DMS53 (cell line): Measurements from ENCODE around the gene UNKL.

Experiments
- DNase-seq: peaks from one replicate; lab custom pipeline; 2025; lab: John Stamatoyannopoulos, UW

The UNKL gene

GRCh38 chr16:1325673-1326371 is 88.7 kb downstream of the UNKL start:
- peak; percentile 25 for DNase-seq

- no peak for DNase-seq
Measured at GRCh38 chr16:1325261-1325660, 89.2 kb downstream of the UNKL start.

GRCh38 chr16:1324286-1324826 is 90.1 kb downstream of the UNKL start:
- DNase-seq = no peak

GRCh38 chr16:1323296-1324239 is 90.9 kb downstream of the UNKL start:
- peak; percentile 26 for DNase-seq

GRCh38 chr16:1322407-1322806 is 92.1 kb downstream of the UNKL start:
- no peak for DNase-seq

GRCh38 chr16:1320658-1321240 is 93.8 kb downstream of the UNKL start:
- DNase-seq = no peak

GRCh38 chr16:1320097-1320496 is 94.4 kb downstream of the UNKL start:
- no peak for DNase-seq

GRCh38 chr16:1319041-1319440 is 95.5 kb downstream of the UNKL start:
- DNase-seq = no peak

- DNase-seq = no peak
Measured at GRCh38 chr16:1318268-1318545, 96.3 kb downstream of the UNKL start.

- no peak for DNase-seq
Measured at GRCh38 chr16:1317479-1318267, 96.8 kb downstream of the UNKL start.

- DNase-seq = no peak
Measured at GRCh38 chr16:1316033-1316405, 98.5 kb downstream of the UNKL start.

GRCh38 chr16:1315081-1316032 is 99.1 kb downstream of the UNKL start:
- DNase-seq = no peak

- no peak for DNase-seq
Measured at GRCh38 chr16:1314399-1315068, 100.0 kb downstream of the UNKL start.

- DNase-seq = no peak
Measured at GRCh38 chr16:1313721-1314369, 100.7 kb downstream of the UNKL start.
